Skeletal muscle satellite cell (primary cell): ENCODE measurements around the gene CAV1.

ENCODE experiments used
- H3K27me3 ChIP-seq: 2 replicates; pipeline ENCODE4 v1.7.0; 2013; ENCODE audit warnings: low read length; ENCODE audit not compliant: control insufficient read depth, insufficient read depth
- H3K36me3 ChIP-seq: 2 replicates; pipeline ENCODE4 v1.7.0; 2013; ENCODE audit warnings: mild to moderate bottlenecking, control low read depth, low read length; ENCODE audit not compliant: insufficient read depth
- H3K4me1 ChIP-seq: 2 replicates; pipeline ENCODE4 v1.7.0; 2013; ENCODE audit warnings: low read length; ENCODE audit not compliant: control insufficient read depth, insufficient read depth
- H3K4me2 ChIP-seq: 2 replicates; pipeline ENCODE4 v1.7.0; 2013; ENCODE audit warnings: mild to moderate bottlenecking, low read length
- H3K4me3 ChIP-seq: 2 replicates; pipeline ENCODE4 v1.7.0; 2013; ENCODE audit warnings: low read length
- H3K9ac ChIP-seq: 2 replicates; pipeline ENCODE4 v1.7.0; 2013; ENCODE audit warnings: mild to moderate bottlenecking, low read depth, low read length, moderate library complexity
- H3K9me3 ChIP-seq: replicated peaks from 2 replicates; pipeline ENCODE4 v1.7.0; 2013; ENCODE audit warnings: mild to moderate bottlenecking, control low read depth, low read length

CAV1 gene

GRCh38 chr7:116495736-116496135 lies 29.1 kb upstream of the CAV1 start:
- H3K4me2 ChIP-seq, result no peak overlapping the region
- H3K27me3 ChIP-seq, result no peaks in the 10 kb centered on the region
- H3K36me3 ChIP-seq, result peaks cover 4% of the 10 kb centered on the region
- no peak overlapping the region for H3K9ac ChIP-seq
- peaks cover 15% of the 10 kb centered on the region for H3K4me1 ChIP-seq
- no peak overlapping the region for H3K4me3 ChIP-seq
- no peaks in the 10 kb centered on the region for H3K9me3 ChIP-seq

- Histone ChIP-seq H3K4me2 (no peak overlapping the region), H3K9me3 (no peaks in the 10 kb centered on the region), H3K36me3 (peaks cover 13% of the 10 kb centered on the region), H3K27me3 (no peaks in the 10 kb centered on the region), H3K4me1 (peaks cover 20% of the 10 kb centered on the region), H3K9ac (no peak overlapping the region), H3K4me3 (no peak overlapping the region)
Observed at GRCh38 chr7:116496653-116497052, 28.2 kb upstream of the CAV1 start.

DNA sequence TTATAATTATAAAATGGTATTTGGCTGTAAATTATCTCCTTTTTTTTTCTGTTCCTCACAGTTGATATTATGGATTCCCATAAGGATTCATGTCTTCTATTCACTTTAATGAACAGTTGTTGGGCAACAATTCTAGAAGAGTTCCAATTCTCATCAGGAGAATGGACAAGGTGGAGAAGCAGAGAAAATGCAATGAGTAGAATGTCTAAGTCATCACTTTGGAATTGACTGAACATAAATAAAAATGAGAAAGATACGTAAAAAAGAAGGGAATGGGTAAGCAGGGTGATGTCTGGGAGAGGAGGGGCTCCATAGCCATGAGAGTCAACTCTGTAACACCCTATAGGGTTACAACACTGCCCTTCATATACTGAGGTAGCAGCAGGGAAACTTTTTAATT lies 27.1 kb upstream of the CAV1 start:
- H3K9ac ChIP-seq, result no peak overlapping the region
- peaks cover 26% of the 10 kb centered on the region for H3K4me1 ChIP-seq
- no peak overlapping the region for H3K4me3 ChIP-seq
- H3K27me3 ChIP-seq, result no peaks in the 10 kb centered on the region
- H3K4me2 ChIP-seq, result no peak overlapping the region
- no peaks in the 10 kb centered on the region for H3K9me3 ChIP-seq
- H3K36me3 ChIP-seq, result peaks cover 20% of the 10 kb centered on the region

- H3K9me3 ChIP-seq, result no peaks in the 10 kb centered on the region
- peak within 1 kb of the TSS; percentile 94 for H3K4me2 ChIP-seq
- peaks cover 26% of the 10 kb centered on the region for H3K36me3 ChIP-seq
- no peaks in the 10 kb centered on the region for H3K27me3 ChIP-seq
- H3K9ac ChIP-seq, result peak within 1 kb of the TSS; percentile 97
- H3K4me3 ChIP-seq, result peak within 1 kb of the TSS; percentile 79
- H3K4me1 ChIP-seq, result peaks cover 29% of the 10 kb centered on the region
Observed at GRCh38 chr7:116499168-116500077, 25.4 kb upstream of the CAV1 start, which contains the start of gene CAV2. CAV2 (plus strand) TSS chr7:116499738; CDS start chr7:116499782, 44 bp downstream.

DNA sequence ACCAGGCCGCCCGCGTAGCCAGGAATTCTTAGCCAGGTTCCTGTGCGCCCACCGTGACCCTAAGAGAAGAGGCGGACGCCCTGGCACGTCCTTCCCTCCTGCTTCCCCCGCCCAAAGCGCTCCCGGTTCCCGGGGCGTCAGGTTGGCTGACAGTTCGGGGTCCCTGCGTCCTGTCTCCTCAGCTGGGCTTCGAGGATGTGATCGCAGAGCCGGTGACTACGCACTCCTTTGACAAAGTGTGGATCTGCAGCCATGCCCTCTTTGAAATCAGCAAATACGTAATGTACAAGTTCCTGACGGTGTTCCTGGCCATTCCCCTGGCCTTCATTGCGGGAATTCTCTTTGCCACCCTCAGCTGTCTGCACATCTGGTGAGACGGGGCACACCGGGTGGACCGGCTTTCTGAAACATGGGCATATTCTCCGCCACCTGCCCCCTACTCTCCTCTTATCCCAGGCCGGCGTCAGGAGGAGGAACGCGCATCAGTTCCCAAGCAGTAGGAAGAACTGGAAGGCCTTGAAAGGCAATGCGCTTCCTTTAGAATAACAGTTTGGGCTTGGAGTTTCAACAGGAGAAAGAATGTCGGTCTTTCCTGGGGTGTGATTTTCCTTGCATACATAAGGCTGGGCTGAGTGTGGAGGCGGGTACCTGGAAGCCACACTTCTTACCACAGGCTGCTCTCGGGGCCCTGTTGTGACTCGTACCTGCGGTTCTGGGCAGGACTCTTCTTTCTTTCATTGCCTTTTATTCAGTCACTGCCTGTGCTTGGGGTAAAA lies 24.6 kb upstream of the CAV1 start:
- Histone ChIP-seq H3K27me3 (no peaks in the 10 kb centered on the region), H3K36me3 (peaks cover 34% of the 10 kb centered on the region), H3K4me1 (peaks cover 30% of the 10 kb centered on the region), H3K4me3 (peak overlapping the region; percentile 79), H3K9me3 (no peaks in the 10 kb centered on the region), H3K4me2 (peak overlapping the region; percentile 86), H3K9ac (peak overlapping the region; percentile 97)

DNA sequence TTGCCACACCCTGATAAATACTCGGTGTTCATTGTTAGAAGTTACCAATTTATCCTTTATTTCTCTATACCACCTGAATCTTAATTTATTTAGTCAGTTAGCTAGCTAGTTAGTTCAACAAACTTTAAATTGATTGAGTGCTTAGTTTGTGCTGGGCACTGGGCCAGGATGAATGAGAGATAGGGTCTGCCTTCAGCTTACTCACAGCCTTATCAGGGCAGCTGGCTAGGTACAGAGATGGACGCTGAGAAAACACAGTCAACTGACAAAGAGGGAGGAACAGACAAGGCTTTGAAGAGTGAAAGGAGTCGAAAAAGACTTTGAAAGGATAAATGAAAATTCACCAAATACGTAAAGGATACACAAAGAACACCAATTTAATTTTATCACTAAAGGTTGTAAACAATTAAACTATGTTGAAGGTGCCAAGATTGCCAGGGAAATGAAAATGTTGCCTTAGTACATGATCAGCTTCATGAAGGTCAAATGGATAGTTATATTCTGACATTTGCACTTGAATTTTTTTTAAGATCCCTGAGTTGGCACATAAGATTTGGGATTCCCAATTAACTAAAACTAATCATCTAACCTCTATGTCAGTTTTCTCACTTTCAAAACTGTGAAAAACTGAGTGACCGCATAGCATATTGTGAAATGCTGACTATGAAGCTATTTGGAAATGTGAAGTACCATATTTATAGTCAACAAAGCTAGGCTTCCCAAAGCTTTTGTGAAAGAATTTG lies 23.2 kb upstream of the CAV1 start:
- H3K4me3 ChIP-seq, result peak overlapping the region; percentile 79
- H3K9ac ChIP-seq, result peak overlapping the region; percentile 97
- H3K27me3 ChIP-seq, result no peaks in the 10 kb centered on the region
- H3K9me3 ChIP-seq, result no peaks in the 10 kb centered on the region
- peaks cover 47% of the 10 kb centered on the region for H3K36me3 ChIP-seq
- peak overlapping the region; percentile 86 for H3K4me2 ChIP-seq
- peaks cover 30% of the 10 kb centered on the region for H3K4me1 ChIP-seq

DNA sequence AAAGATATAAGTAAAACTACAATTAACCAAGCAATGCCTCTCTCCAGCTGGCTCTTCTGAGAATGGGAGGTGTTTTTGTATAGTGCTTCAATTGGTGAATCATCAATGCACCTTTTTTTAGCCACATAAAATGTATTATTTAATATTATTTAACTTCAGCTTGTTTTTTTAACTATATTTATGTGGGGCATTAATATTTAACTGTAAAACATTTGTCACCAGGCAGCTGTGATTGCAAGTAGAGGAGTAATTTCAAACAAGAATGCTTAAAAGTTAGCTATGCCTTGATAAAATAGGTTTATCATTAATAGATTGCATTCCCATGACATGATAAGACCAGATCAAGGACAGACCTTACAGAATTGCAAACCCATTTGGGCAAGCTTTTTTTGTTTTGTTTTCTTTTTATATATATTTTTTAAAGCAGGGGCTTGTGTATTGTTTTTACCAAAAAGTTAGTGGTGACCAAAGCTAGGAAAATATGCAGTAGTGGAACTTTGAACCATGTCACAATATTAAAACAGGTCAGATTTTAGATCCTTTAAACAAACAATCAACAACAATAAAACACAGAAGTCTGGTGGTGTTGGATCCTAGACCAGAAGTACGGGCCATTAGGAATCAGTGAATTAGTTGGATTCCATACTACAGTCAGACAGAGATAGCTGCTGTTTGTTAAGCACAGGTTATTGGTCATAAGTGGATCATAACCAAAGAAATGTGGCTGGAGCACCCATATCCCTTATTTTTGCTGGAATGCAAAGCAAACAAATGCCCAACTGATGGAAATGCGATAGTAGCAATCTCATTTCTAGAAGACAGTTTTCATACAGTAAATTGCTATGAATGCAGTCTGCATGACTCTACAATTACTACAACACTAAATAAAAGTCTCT lies 22.4 kb upstream of the CAV1 start:
- Histone ChIP-seq H3K27me3 (no peaks in the 10 kb centered on the region), H3K4me1 (peaks cover 30% of the 10 kb centered on the region)

GRCh38 chr7:116503835-116504234 lies 21.0 kb upstream of the CAV1 start:
- Histone ChIP-seq H3K9ac (no peak overlapping the region), H3K27me3 (no peaks in the 10 kb centered on the region)

More for the DNA sequence above, 22.4 kb upstream of the CAV1 start:
- Histone ChIP-seq H3K36me3 (peaks cover 52% of the 10 kb centered on the region), H3K4me2 (peak overlapping the region; percentile 86), H3K9me3 (no peaks in the 10 kb centered on the region), H3K9ac (peak overlapping the region; percentile 97), H3K4me3 (peak overlapping the region; percentile 79)

DNA sequence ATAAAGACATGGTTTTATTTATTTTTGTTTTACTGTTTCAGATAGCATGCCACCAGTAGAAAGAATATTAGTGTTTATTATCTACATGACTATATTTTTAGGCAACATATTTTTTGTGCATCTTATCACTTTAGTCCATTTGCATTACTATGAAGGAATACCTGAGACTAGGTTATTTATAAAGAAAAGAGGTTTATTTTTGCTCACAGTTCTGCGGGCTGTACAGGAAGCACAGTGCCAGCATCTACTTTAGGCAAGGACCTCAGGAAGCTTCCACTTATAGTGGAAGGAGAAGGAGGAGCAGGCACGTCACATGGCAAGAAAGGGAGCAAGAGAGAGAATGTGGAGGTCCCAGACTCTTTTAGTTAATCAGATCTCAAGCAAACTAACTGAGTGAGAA lies 19.6 kb upstream of the CAV1 start:
- Histone ChIP-seq H3K36me3 (peaks cover 68% of the 10 kb centered on the region), H3K4me1 (peaks cover 33% of the 10 kb centered on the region), H3K9ac (no peak overlapping the region), H3K4me2 (peak overlapping the region; percentile 4), H3K4me3 (no peak overlapping the region), H3K27me3 (no peaks in the 10 kb centered on the region), H3K9me3 (no peaks in the 10 kb centered on the region)

More at GRCh38 chr7:116503835-116504234, 21.0 kb upstream of the CAV1 start:
- peak overlapping the region; percentile 86 for H3K4me2 ChIP-seq
- H3K4me3 ChIP-seq, result no peak overlapping the region
- peaks cover 29% of the 10 kb centered on the region for H3K4me1 ChIP-seq
- peaks cover 62% of the 10 kb centered on the region for H3K36me3 ChIP-seq
- H3K9me3 ChIP-seq, result no peaks in the 10 kb centered on the region

- H3K9ac ChIP-seq, result no peak overlapping the region
- no peaks in the 10 kb centered on the region for H3K27me3 ChIP-seq
- H3K4me3 ChIP-seq, result no peak overlapping the region
- peaks cover 37% of the 10 kb centered on the region for H3K4me1 ChIP-seq
- no peaks in the 10 kb centered on the region for H3K9me3 ChIP-seq
- peak overlapping the region; percentile 35 for H3K4me2 ChIP-seq
- H3K36me3 ChIP-seq, result peaks cover 63% of the 10 kb centered on the region
Observed at GRCh38 chr7:116505823-116506222, 19.0 kb upstream of the CAV1 start.
